ENCODE measurements around the gene SPTBN1.

SPTBN1 gene

GRCh38 chr2:54577944-54578647, 122.0 kb downstream of the SPTBN1 start:
- Histone ChIP-seq H3K36me3 (ENCODE audit: control insufficient read depth in 1 of 2, insufficient read depth in 2 of 2, low read length in 2 of 2) (no peaks in the 10 kb centered on the region), H3K9me3 (ENCODE audit: control insufficient read depth in 1 of 2, low read length in 2 of 2) (no peaks in the 10 kb centered on the region), H3K27ac (ENCODE audit: low read length) (peak overlapping the region; percentile 43), H3K4me1 (ENCODE audit: control insufficient read depth in 1 of 2, insufficient read depth in 2 of 2, low read length in 2 of 2) (peaks cover 45 to 53% of the 10 kb centered on the region in 2 donors), H3K27me3 (ENCODE audit: low read depth, low read length) (no peaks in the 10 kb centered on the region), H3K4me3 (ENCODE audit: low read depth in 1 of 2, low read length in 2 of 2) (no peak overlapping the region)

GRCh38 chr2:54578648-54579045, 122.5 kb downstream of the SPTBN1 start:
- H3K4me3 ChIP-seq (ENCODE audit: low read depth in 1 of 2, low read length in 2 of 2): no peak overlapping the region
- no peak overlapping the region for H3K27ac ChIP-seq (ENCODE audit: low read length)
- no peaks in the 10 kb centered on the region for H3K27me3 ChIP-seq (ENCODE audit: low read depth, low read length)
- no peaks in the 10 kb centered on the region for H3K36me3 ChIP-seq (ENCODE audit: control insufficient read depth in 1 of 2, insufficient read depth in 2 of 2, low read length in 2 of 2)
- no peaks in the 10 kb centered on the region for H3K9me3 ChIP-seq (ENCODE audit: control insufficient read depth in 1 of 2, low read length in 2 of 2)
- peaks cover 39 to 48% of the 10 kb centered on the region in 2 donors for H3K4me1 ChIP-seq (ENCODE audit: control insufficient read depth in 1 of 2, insufficient read depth in 2 of 2, low read length in 2 of 2)

DNA sequence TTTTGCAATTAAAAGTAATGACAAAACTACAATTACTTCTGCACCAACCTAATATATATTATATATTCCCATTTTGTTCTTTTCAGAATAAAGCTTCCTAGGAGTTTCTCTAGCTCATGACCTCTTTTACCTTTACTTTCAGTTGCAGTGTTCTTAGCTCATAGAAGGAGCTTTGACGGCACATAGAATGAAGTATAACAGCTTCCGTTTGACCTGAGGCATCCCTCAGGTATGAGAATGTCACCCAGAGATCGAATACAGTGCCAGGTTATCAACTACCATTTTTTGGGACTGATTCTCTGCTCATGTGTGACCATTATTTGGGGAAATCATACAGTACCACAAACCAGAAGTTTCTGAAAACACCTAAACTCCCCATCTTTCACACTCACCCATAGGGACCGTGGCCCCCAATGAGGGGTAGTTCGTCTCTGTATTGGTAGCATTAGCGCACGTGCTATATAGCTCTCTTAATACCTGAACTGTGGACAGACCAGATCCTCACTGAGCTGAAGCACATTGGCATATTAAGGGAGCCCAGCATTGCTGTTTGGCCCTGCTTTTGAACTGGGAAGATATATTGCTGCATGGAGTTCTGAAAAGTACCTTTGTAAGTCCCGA, 123.0 kb downstream of the SPTBN1 start:
- H3K9me3 ChIP-seq (ENCODE audit: control insufficient read depth in 1 of 2, low read length in 2 of 2): no peaks in the 10 kb centered on the region
- no peak overlapping the region for H3K4me3 ChIP-seq (ENCODE audit: low read depth in 1 of 2, low read length in 2 of 2)
- H3K27me3 ChIP-seq (ENCODE audit: low read depth, low read length): no peaks in the 10 kb centered on the region
- peaks cover 37 to 48% of the 10 kb centered on the region in 2 donors for H3K4me1 ChIP-seq (ENCODE audit: control insufficient read depth in 1 of 2, insufficient read depth in 2 of 2, low read length in 2 of 2)
- no peaks in the 10 kb centered on the region for H3K36me3 ChIP-seq (ENCODE audit: control insufficient read depth in 1 of 2, insufficient read depth in 2 of 2, low read length in 2 of 2)
- peak overlapping the region; percentile 72 for H3K27ac ChIP-seq (ENCODE audit: low read length)

DNA sequence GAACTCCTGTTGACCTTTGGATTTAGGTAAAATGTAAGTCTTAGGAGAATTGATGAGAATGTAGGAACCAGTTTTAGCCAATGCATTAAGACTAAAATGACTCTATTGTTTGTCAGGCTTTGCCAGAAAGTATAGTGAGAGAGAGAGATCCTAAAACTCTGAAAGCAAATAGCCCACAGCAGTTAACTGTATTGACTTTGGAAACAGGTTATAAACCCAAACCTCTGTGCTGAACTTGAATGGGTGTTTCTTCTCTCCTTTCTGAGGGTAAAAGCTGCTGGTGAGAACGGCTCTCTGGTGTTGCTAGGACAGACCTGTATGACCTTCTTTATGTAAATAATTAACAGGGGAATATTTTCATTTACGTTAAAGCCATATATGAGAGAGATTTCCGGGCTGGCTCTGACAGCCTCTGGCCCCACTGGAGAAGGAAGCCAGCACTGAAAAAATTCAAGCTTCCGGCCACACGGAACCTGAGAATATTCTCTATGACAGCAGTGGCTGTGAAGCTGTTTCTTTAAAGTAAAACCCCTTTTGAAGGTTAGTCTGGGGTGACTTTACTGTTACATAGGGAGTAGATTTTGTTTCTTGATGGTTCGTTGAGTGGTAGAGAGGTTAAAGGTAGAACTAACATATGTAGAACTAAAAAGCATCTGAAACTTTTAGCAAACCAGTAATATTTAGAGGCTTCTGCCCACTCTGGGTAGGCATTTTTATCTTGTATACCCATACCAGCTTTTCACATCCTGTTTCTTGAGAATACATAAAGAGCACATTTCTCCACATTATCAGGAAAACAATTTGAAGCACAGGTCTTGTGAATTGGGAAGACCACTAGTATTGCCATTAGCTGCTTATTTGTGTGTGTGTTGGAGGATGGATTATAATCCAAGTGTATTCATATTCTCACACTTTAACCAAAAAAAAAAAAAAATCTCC, 123.8 kb downstream of the SPTBN1 start:
- Histone ChIP-seq H3K9me3 (ENCODE audit: control insufficient read depth in 1 of 2, low read length in 2 of 2) (no peaks in the 10 kb centered on the region), H3K27ac (ENCODE audit: low read length) (peak overlapping the region; percentile 72), H3K27me3 (ENCODE audit: low read depth, low read length) (no peaks in the 10 kb centered on the region), H3K36me3 (ENCODE audit: control insufficient read depth in 1 of 2, insufficient read depth in 2 of 2, low read length in 2 of 2) (no peaks in the 10 kb centered on the region), H3K4me1 (ENCODE audit: control insufficient read depth in 1 of 2, insufficient read depth in 2 of 2, low read length in 2 of 2) (peaks cover 29 to 47% of the 10 kb centered on the region in 2 donors), H3K4me3 (ENCODE audit: low read depth in 1 of 2, low read length in 2 of 2) (no peak overlapping the region)

GRCh38 chr2:54581326-54582039, 125.4 kb downstream of the SPTBN1 start:
- no peaks in the 10 kb centered on the region for H3K36me3 ChIP-seq (ENCODE audit: control insufficient read depth in 1 of 2, insufficient read depth in 2 of 2, low read length in 2 of 2)
- no peak overlapping the region for H3K4me3 ChIP-seq (ENCODE audit: low read depth in 1 of 2, low read length in 2 of 2)
- H3K27ac ChIP-seq (ENCODE audit: low read length): no peak overlapping the region
- H3K27me3 ChIP-seq (ENCODE audit: low read depth, low read length): no peaks in the 10 kb centered on the region
- peaks cover 29 to 43% of the 10 kb centered on the region in 2 donors for H3K4me1 ChIP-seq (ENCODE audit: control insufficient read depth in 1 of 2, insufficient read depth in 2 of 2, low read length in 2 of 2)
- no peaks in the 10 kb centered on the region for H3K9me3 ChIP-seq (ENCODE audit: control insufficient read depth in 1 of 2, low read length in 2 of 2)

DNA sequence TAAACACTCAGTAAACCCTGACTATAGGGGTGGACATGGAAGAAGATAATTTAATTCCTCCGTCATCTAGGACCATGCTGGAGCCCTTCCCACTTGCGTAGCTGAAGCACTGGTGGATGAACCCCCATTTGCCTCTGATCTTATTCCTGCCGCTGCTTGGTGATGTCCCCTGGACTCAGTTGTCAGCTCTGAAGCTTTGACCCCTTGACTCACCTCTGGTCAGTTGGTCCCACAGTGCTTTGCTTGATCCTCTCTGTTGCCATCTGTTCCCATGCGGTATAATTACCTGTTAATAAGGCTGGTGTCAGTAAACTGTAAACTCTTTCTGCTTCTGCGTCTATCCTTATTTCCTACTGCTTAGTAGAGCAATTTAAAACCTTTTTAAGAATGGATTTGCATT, 126.9 kb downstream of the SPTBN1 start:
- no peak overlapping the region for H3K27ac ChIP-seq (ENCODE audit: low read length)
- H3K9me3 ChIP-seq (ENCODE audit: control insufficient read depth in 1 of 2, low read length in 2 of 2): no peaks in the 10 kb centered on the region
- no peaks in the 10 kb centered on the region for H3K27me3 ChIP-seq (ENCODE audit: low read depth, low read length)
- no peak overlapping the region for H3K4me3 ChIP-seq (ENCODE audit: low read depth in 1 of 2, low read length in 2 of 2)
- H3K4me1 ChIP-seq (ENCODE audit: control insufficient read depth in 1 of 2, insufficient read depth in 2 of 2, low read length in 2 of 2): peaks cover 19 to 34% of the 10 kb centered on the region in 2 donors
- H3K36me3 ChIP-seq (ENCODE audit: control insufficient read depth in 1 of 2, insufficient read depth in 2 of 2, low read length in 2 of 2): no peaks in the 10 kb centered on the region

- no peaks in the 10 kb centered on the region for H3K27me3 ChIP-seq (ENCODE audit: low read depth, low read length)
- no peaks in the 10 kb centered on the region for H3K9me3 ChIP-seq (ENCODE audit: control insufficient read depth in 1 of 2, low read length in 2 of 2)
- no peak overlapping the region for H3K27ac ChIP-seq (ENCODE audit: low read length)
- no peaks in the 10 kb centered on the region for H3K36me3 ChIP-seq (ENCODE audit: control insufficient read depth in 1 of 2, insufficient read depth in 2 of 2, low read length in 2 of 2)
- peaks cover 10 to 33% of the 10 kb centered on the region in 2 donors for H3K4me1 ChIP-seq (ENCODE audit: control insufficient read depth in 1 of 2, insufficient read depth in 2 of 2, low read length in 2 of 2)
- H3K4me3 ChIP-seq (ENCODE audit: low read depth in 1 of 2, low read length in 2 of 2): no peak overlapping the region
Observed at GRCh38 chr2:54584598-54584997, 128.5 kb downstream of the SPTBN1 start.

DNA sequence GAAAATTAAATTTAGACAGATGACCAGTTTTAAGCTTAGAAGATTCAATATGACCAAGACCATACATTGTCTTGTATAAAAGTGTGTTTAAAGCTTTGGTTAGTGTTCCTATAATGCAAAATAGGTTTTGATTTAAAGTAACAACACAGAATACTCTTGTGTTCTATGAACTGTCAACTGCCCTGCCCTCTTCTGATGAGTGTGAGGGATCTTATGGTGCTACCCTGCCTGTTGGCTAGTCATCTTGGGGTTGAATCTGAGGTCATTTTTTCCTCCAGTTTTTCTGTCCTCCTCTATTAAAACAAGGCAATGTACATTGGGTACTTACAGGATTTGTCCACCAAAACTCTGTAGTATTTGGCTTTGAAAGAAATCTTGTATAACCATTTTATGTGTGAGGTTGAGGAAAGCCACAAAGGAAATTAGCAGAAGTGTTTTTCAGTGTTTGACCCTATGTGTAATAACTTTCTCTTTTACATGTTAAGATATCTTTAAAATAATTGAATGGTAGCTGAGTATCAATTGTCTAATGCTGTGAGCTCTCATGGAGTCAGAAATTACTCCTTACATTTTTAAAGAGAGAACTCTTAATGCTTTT, 129.1 kb downstream of the SPTBN1 start:
- H3K27ac ChIP-seq (ENCODE audit: low read length): no peak overlapping the region
- H3K4me1 ChIP-seq (ENCODE audit: control insufficient read depth in 1 of 2, insufficient read depth in 2 of 2, low read length in 2 of 2): peaks cover 10 to 27% of the 10 kb centered on the region in 2 donors
- H3K27me3 ChIP-seq (ENCODE audit: low read depth, low read length): no peaks in the 10 kb centered on the region
- H3K9me3 ChIP-seq (ENCODE audit: control insufficient read depth in 1 of 2, low read length in 2 of 2): no peaks in the 10 kb centered on the region
- H3K4me3 ChIP-seq (ENCODE audit: low read depth in 1 of 2, low read length in 2 of 2): no peak overlapping the region
- no peaks in the 10 kb centered on the region for H3K36me3 ChIP-seq (ENCODE audit: control insufficient read depth in 1 of 2, insufficient read depth in 2 of 2, low read length in 2 of 2)

DNA sequence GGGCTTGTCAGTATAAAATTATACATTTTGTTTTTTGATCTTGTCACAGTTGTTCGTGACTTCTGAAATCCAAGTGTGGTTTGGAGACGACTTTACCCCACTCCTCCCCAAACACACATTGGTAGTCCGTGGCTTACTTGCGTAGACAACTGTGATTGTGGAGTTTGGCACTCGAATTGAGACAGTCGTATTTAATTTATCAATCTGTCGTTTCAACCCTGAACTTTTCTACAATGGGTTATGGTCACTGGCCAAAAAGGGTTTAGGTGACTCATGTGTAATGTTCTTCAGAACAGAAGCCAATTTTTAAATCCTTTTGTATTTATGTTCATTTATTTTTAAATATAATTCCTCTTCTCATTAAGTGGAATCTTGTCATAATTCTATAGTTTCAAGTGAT, 129.9 kb downstream of the SPTBN1 start:
- Histone ChIP-seq H3K4me1 (ENCODE audit: control insufficient read depth in 1 of 2, insufficient read depth in 2 of 2, low read length in 2 of 2) (peaks cover 13 to 27% of the 10 kb centered on the region in 2 donors), H3K36me3 (ENCODE audit: control insufficient read depth in 1 of 2, insufficient read depth in 2 of 2, low read length in 2 of 2) (no peaks in the 10 kb centered on the region), H3K4me3 (ENCODE audit: low read depth in 1 of 2, low read length in 2 of 2) (no peak overlapping the region), H3K27me3 (ENCODE audit: low read depth, low read length) (no peaks in the 10 kb centered on the region), H3K9me3 (ENCODE audit: control insufficient read depth in 1 of 2, low read length in 2 of 2) (no peaks in the 10 kb centered on the region), H3K27ac (ENCODE audit: low read length) (no peak overlapping the region)

GRCh38 chr2:54586494-54586893, 130.4 kb downstream of the SPTBN1 start:
- H3K4me3 ChIP-seq (ENCODE audit: low read depth in 1 of 2, low read length in 2 of 2): no peak overlapping the region
- no peaks in the 10 kb centered on the region for H3K36me3 ChIP-seq (ENCODE audit: control insufficient read depth in 1 of 2, insufficient read depth in 2 of 2, low read length in 2 of 2)
- no peaks in the 10 kb centered on the region for H3K9me3 ChIP-seq (ENCODE audit: control insufficient read depth in 1 of 2, low read length in 2 of 2)
- H3K27ac ChIP-seq (ENCODE audit: low read length): no peak overlapping the region
- peaks cover 13 to 27% of the 10 kb centered on the region in 2 donors for H3K4me1 ChIP-seq (ENCODE audit: control insufficient read depth in 1 of 2, insufficient read depth in 2 of 2, low read length in 2 of 2)
- H3K27me3 ChIP-seq (ENCODE audit: low read depth, low read length): no peaks in the 10 kb centered on the region

All from muscle layer of duodenum (tissue), 2 donors.